Uterus (tissue), 2 donors: Measurements from ENCODE around the gene KIF26B.

ENCODE experiments used
- POLR2A ChIP-seq, 2 donors: fragments of 450-650 bp; IDR thresholded peaks; one replicate each; pipeline ENCODE4 v1.6.1; 2016; ENCODE audit warnings: antibody characterized with exemption in 2 of 2, mild to moderate bottlenecking in 1 of 2, moderate library complexity in 1 of 2
- TF ChIP-seq, protein P1 (sequence below), 4 experiments: fragments of 200-600 bp in 2 of 4; fragments of 450-650 bp in 2 of 4; sonication (generic) in 2 of 4; IDR thresholded peaks; one replicate each; pipeline ENCODE4 v1.5.1; 2016 to 2019; ENCODE audit warnings: antibody characterized with exemption in 4 of 4, mild to moderate bottlenecking in 2 of 4, moderate library complexity in 1 of 4

DNA sequence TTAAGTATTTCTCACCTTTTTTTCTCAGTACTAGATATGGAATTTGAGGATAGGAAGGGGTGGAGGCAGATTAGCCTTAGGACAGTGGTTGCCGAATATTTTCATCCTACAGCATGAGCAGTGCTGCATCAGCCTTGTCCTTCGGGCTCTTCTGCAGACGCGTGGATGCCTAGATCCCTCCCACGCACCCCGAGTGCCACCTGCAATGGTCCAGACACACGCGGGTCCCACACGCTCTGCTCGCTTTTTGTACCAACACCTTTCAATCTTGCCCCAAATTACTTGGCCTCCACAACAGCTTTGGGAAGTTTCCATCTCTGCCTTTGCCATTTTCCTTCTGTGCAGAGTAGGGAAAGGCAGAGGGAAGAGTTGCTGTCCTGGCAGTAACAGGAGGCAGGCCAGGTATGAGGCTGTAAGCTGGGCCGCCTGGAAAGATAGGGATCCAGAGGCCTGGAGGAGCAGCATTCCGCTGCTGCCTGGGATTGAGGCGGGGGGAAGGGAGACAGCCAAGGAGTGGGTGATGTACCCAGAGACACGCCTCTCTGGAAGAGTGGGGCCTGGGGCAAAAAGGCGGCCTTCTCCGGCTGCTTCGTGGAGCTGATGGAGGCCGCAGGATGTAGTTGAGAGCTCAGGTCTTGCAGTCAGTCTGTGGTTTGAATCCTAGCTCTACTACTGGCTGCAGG, 467.7 kb downstream of the KIF26B start:
- TF ChIP-seq, protein P1, sequence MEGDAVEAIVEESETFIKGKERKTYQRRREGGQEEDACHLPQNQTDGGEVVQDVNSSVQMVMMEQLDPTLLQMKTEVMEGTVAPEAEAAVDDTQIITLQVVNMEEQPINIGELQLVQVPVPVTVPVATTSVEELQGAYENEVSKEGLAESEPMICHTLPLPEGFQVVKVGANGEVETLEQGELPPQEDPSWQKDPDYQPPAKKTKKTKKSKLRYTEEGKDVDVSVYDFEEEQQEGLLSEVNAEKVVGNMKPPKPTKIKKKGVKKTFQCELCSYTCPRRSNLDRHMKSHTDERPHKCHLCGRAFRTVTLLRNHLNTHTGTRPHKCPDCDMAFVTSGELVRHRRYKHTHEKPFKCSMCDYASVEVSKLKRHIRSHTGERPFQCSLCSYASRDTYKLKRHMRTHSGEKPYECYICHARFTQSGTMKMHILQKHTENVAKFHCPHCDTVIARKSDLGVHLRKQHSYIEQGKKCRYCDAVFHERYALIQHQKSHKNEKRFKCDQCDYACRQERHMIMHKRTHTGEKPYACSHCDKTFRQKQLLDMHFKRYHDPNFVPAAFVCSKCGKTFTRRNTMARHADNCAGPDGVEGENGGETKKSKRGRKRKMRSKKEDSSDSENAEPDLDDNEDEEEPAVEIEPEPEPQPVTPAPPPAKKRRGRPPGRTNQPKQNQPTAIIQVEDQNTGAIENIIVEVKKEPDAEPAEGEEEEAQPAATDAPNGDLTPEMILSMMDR (IDR thresholded peaks at IDR 0.05): no peak
- TF ChIP-seq POLR2A (IDR thresholded peaks at IDR 0.05): no peak
